ENCODE measurements around the gene ARHGAP22.

DNA sequence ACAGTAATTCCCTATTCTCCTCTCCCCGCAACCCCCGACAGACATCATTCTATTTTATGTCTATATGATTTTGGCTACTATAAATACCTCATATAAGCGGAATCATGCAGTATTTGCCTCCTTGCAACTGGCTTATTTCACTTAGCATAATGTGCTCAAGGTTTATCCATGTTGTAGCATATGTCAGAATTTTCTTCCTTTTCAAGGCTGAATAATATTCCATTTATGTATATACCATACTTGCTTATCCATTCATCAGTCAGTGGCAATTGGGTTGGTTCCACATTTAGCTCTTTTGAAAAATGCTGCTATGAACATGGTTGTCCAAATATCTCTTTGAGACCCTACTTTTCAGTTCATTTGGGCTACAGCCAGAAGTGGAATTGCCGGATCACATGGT lies 191.9 kb downstream of the ARHGAP22 start:
- TF ChIP-seq, protein P1, sequence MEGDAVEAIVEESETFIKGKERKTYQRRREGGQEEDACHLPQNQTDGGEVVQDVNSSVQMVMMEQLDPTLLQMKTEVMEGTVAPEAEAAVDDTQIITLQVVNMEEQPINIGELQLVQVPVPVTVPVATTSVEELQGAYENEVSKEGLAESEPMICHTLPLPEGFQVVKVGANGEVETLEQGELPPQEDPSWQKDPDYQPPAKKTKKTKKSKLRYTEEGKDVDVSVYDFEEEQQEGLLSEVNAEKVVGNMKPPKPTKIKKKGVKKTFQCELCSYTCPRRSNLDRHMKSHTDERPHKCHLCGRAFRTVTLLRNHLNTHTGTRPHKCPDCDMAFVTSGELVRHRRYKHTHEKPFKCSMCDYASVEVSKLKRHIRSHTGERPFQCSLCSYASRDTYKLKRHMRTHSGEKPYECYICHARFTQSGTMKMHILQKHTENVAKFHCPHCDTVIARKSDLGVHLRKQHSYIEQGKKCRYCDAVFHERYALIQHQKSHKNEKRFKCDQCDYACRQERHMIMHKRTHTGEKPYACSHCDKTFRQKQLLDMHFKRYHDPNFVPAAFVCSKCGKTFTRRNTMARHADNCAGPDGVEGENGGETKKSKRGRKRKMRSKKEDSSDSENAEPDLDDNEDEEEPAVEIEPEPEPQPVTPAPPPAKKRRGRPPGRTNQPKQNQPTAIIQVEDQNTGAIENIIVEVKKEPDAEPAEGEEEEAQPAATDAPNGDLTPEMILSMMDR (IDR thresholded peaks at IDR 0.05): no peak
- TF ChIP-seq ZFX (IDR thresholded peaks at IDR 0.05; ENCODE audit: borderline replicate concordance): no peak
